Type B pancreatic cell (in vitro differentiated cells): ENCODE measurements around the gene RBM47. TPM values are rescaled to one million over a fixed set of nuclear protein-coding genes. Genes with fewer than 3 reads are reported as not detected.

Source experiments
- DNase-seq: peaks from one replicate; pipeline ENCODE4 v3.0.0; 2021; ENCODE audit warnings: mixed read lengths; ENCODE audit not compliant: unreplicated experiment; ENCODE audit errors: extremely low spot score
- H3K27ac Mint-ChIP-seq: 2 replicates; pipeline ENCODE4 v1.8.0; 2021; ENCODE audit warnings: mild to moderate bottlenecking, mixed read lengths
- H3K27me3 Mint-ChIP-seq: 2 replicates; pipeline ENCODE4 v1.8.0; 2021; ENCODE audit warnings: mixed read lengths
- H3K36me3 Mint-ChIP-seq: 2 replicates; pipeline ENCODE4 v1.8.0; 2021; ENCODE audit warnings: mixed read lengths
- H3K4me1 Mint-ChIP-seq: one replicate; pipeline ENCODE4 v1.8.0; 2021; ENCODE audit warnings: mixed read lengths; ENCODE audit not compliant: unreplicated experiment
- H3K4me3 Mint-ChIP-seq: 2 replicates; pipeline ENCODE4 v1.8.0; 2021; ENCODE audit warnings: mild to moderate bottlenecking, mixed read lengths
- H3K9me3 Mint-ChIP-seq: 2 replicates; pipeline ENCODE4 v1.8.0; 2021; ENCODE audit warnings: mixed read lengths
- CTCF ChIP-seq: fragments of 200-600 bp; sonication (generic); conservative IDR thresholded peaks from 2 replicates; pipeline ENCODE4 v1.5.0; 2021; ENCODE audit warnings: antibody characterized with exemption, mild to moderate bottlenecking
- long read RNA-seq: library from polyadenylated mRNA; unstranded; transcript quantifications from one replicate; pipeline ENCODE4 v2.0.0, GENCODE V29; 2020
- total RNA-seq: library from RNA; stranded (reverse); gene quantifications from 2 replicates; pipeline ENCODE4 v1.2.1, GENCODE V29; 2021; ENCODE audit warnings: low replicate concordance

RBM47 gene
- 53.5 and 97.1 TPM in 2 replicates for total RNA-seq
- long read RNA-seq, full-length matches to known transcripts = 7 of 70 reads
- long read RNA-seq, partial matches to known transcripts = 23 of 70 reads
- long read RNA-seq, other reads (novel, unspliced or antisense) = 40 of 70 reads

- peak; percentile 24 for TF ChIP-seq CTCF
- Mint-ChIP-seq H3K4me1 (peaks cover 45% of the 10 kb centered on the region), H3K36me3 (no peaks in the 10 kb centered on the region), H3K27ac (peak within 1 kb of the TSS; percentile 99), H3K27me3 (peaks cover 11% of the 10 kb centered on the region), H3K4me3 (peak within 1 kb of the TSS; percentile 93), H3K9me3 (no peaks in the 10 kb centered on the region)
- DNase-seq = peak; percentile 78
Measured at GRCh38 chr4:40629401-40630334, at the start of gene RBM47. RBM47 (minus strand) TSS chr4:40629864; CDS start chr4:40438893, 190,971 bp downstream.

DNA sequence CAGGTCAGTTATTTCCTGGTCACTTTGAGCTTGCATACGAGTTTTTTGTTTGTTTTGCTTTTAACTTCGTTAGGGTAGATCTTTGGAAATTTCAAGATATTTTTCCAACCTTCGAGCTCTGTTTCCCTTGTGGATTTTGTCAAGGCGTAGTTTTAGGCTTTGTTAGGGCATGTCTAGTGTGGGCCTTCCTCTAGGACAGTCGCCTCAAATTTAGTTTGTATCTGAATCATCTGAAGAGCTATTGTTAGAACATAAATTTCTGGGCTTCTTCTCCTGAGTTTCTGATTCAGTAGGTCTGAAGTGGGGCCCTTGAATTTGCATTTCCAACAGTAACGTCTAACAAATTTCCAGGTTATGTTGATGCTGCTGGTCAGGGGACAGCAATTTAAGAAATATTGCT, 48.8 kb upstream of the RBM47 start:
- Mint-ChIP-seq H3K27ac (peak overlapping the region; percentile 2), H3K4me1 (peaks cover 10% of the 10 kb centered on the region)

DNA sequence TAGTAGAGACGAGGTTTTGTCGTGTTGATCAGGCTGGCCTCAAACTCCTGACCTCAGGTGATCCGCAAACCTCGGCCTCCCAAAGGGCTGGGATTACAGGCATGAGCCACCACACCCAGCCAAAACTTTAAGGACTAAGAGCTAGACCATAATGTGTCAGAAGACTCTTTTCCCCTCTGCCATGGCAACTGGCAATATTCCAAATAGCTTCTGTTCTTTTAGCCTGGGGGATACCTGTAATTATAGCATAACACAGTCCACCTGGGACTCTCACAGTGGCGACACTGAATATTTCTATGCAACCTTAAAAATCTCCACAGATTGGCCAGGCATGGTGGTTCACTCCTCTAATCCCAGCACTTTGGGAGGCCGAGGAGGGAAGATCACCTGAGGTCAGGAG, 45.5 kb upstream of the RBM47 start:
- Mint-ChIP-seq H3K27me3 (no peaks in the 10 kb centered on the region), H3K27ac (peak overlapping the region; percentile 90), H3K4me1 (peaks cover 27% of the 10 kb centered on the region), H3K9me3 (no peaks in the 10 kb centered on the region), H3K36me3 (no peaks in the 10 kb centered on the region), H3K4me3 (no peak overlapping the region)
- TF ChIP-seq CTCF = no peak
- no peak for DNase-seq

More for the DNA sequence above, 48.8 kb upstream of the RBM47 start:
- DNase-seq = no peak
- H3K27me3 Mint-ChIP-seq = no peaks in the 10 kb centered on the region
- no peak for TF ChIP-seq CTCF
- peaks cover 3% of the 10 kb centered on the region for H3K9me3 Mint-ChIP-seq
- no peaks in the 10 kb centered on the region for H3K36me3 Mint-ChIP-seq
- no peak overlapping the region for H3K4me3 Mint-ChIP-seq

- Mint-ChIP-seq H3K4me3 (peak overlapping the region; percentile 78), H3K4me1 (peaks cover 27% of the 10 kb centered on the region), H3K9me3 (no peaks in the 10 kb centered on the region), H3K27me3 (no peaks in the 10 kb centered on the region), H3K36me3 (no peaks in the 10 kb centered on the region), H3K27ac (peak overlapping the region; percentile 99)
- DNase-seq = no peak
- no peak for TF ChIP-seq CTCF
Measured at GRCh38 chr4:40672528-40673522, 43.2 kb upstream of the RBM47 start.

DNA sequence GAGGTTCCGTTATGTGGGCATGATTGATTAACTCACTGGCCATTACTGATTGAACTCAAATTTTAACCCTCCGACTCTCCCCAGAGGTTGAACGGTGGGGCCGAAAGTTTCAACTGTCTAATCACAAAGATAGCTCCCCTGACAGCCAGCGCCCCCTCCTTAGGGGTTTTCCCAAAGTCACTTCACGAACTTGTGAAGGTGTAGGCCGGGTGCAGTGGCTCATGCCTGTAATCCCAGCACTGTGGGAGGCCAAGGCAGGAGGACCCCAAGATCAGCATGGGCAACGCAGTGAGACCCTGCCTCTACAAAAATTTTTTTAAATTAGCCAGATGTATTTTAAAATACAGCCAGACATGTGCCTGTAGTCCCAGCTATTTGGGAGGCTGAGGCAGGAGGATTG, 39.8 kb upstream of the RBM47 start:
- TF ChIP-seq CTCF = no peak
- peaks cover 27% of the 10 kb centered on the region for H3K4me1 Mint-ChIP-seq
- no peaks in the 10 kb centered on the region for H3K36me3 Mint-ChIP-seq
- no peak overlapping the region for H3K4me3 Mint-ChIP-seq
- DNase-seq = no peak
- H3K9me3 Mint-ChIP-seq = no peaks in the 10 kb centered on the region
- H3K27me3 Mint-ChIP-seq = no peaks in the 10 kb centered on the region
- H3K27ac Mint-ChIP-seq = peak overlapping the region; percentile 13
